SK-N-SH (cell line): ENCODE results near the gene UGT1A1. TPM values are rescaled to one million over a fixed set of nuclear protein-coding genes. Genes with fewer than 3 reads are reported as not detected.

Experiments used
- CTCF ChIA-PET: fragments of 300-600, 350-600 bp; formaldehyde crosslinking; extraction: SDS; loops from one replicate; lab custom pipeline; 2021; lab: Yijun Ruan, JAX
- POLR2A ChIA-PET: fragments of 350-600 bp; sonication (Branson Sonifier 250); formaldehyde crosslinking; extraction: SDS; loops from one replicate; lab custom pipeline; 2020; ENCODE audit warnings: antibody characterized with exemption, inconsistent platforms; lab: Yijun Ruan, JAX
- DNase-seq: peaks from one replicate; pipeline ENCODE4 v3.0.0; 2012
- H2AFZ ChIP-seq: fragments of 200-600 bp; sonication (generic); 2 replicates; pipeline ENCODE4 v1.8.1; 2016; ENCODE audit warnings: antibody characterized with exemption, mild to moderate bottlenecking, low read depth
- H3F3A ChIP-seq: fragments of 200-600 bp; sonication (generic); replicated peaks from 2 replicates; pipeline ENCODE3; 2016; ENCODE audit warnings: antibody characterized with exemption, mild to moderate bottlenecking; ENCODE audit not compliant: insufficient read depth
- H3K27ac ChIP-seq, 2 experiments: fragments of 200-500 bp in 1 of 2; fragments of 200-600 bp in 1 of 2; sonication (Bioruptor generic) in 1 of 2; sonication (generic), shearing (Covaris generic) in 1 of 2; 2 replicates each; pipeline versions ENCODE4 v1.5.1 to v1.6.1; 2014 to 2016; ENCODE audit warnings: low read depth in 2 of 2, inconsistent platforms in 1 of 2, low read length in 1 of 2, mild to moderate bottlenecking in 1 of 2, mixed read lengths in 1 of 2
- H3K27me3 ChIP-seq: fragments of 200-600 bp; sonication (generic), shearing (Covaris generic); 2 replicates; pipeline ENCODE4 v1.6.1; 2016; ENCODE audit warnings: mixed run types; ENCODE audit not compliant: insufficient read depth
- H3K36me3 ChIP-seq, 2 experiments: fragments of 200-500 bp in 1 of 2; fragments of 200-600 bp in 1 of 2; sonication (Bioruptor generic) in 1 of 2; sonication (generic) in 1 of 2; replicated peaks in 1 of 2; 2 replicates each; pipeline versions ENCODE3 to v1.5.1; 2014 to 2016; ENCODE audit warnings: low read length in 1 of 2, mild to moderate bottlenecking in 1 of 2; ENCODE audit not compliant: insufficient read depth in 2 of 2, control insufficient read depth in 1 of 2
- H3K4me1 ChIP-seq, 2 experiments: fragments of 200-500 bp in 1 of 2; fragments of 200-600 bp in 1 of 2; sonication (Bioruptor generic) in 1 of 2; sonication (generic), shearing (Covaris generic) in 1 of 2; 2 replicates each; pipeline versions ENCODE4 v1.5.1 to v1.6.1; 2014 to 2016; ENCODE audit warnings: low read depth in 1 of 2, low read length in 1 of 2, mixed run types in 1 of 2; ENCODE audit not compliant: insufficient read depth in 2 of 2, control insufficient read depth in 1 of 2
- H3K4me2 ChIP-seq: fragments of 200-600 bp; sonication (generic), shearing (Covaris generic); 2 replicates; pipeline ENCODE4 v1.6.1; 2017; ENCODE audit warnings: mixed run types
- H3K4me3 ChIP-seq, 2 experiments: fragments of 200-500 bp in 1 of 2; fragments of 200-600 bp in 1 of 2; sonication (Bioruptor generic) in 1 of 2; sonication (generic), shearing (Covaris generic) in 1 of 2; 2 replicates each; pipeline versions ENCODE4 v1.5.1 to v1.8.1; 2014 to 2016; ENCODE audit warnings: low read depth in 2 of 2, inconsistent platforms in 1 of 2, low read length in 1 of 2, mild to moderate bottlenecking in 1 of 2, mixed read lengths in 1 of 2, moderate library complexity in 1 of 2
- H3K79me2 ChIP-seq: fragments of 200-600 bp; sonication (generic); 2 replicates; pipeline ENCODE4 v1.8.1; 2017; ENCODE audit warnings: mild to moderate bottlenecking; ENCODE audit not compliant: insufficient read depth
- H3K9ac ChIP-seq: fragments of 200-600 bp; sonication (generic); 2 replicates; pipeline ENCODE4 v1.6.1; 2017; ENCODE audit warnings: mixed run types
- H3K9me2 ChIP-seq: fragments of 200-600 bp; sonication (generic); 2 replicates; pipeline ENCODE4 v1.6.1; 2017; ENCODE audit warnings: mixed run types
- H3K9me3 ChIP-seq: fragments of 200-600 bp; sonication (generic); 2 replicates; pipeline ENCODE4 v1.6.1; 2017; ENCODE audit warnings: mixed run types, mild to moderate bottlenecking, moderate library complexity
- H4K20me1 ChIP-seq: fragments of 200-600 bp; sonication (generic); 2 replicates; pipeline ENCODE4 v1.6.1; 2017; ENCODE audit warnings: mild to moderate bottlenecking, mixed run types; ENCODE audit not compliant: insufficient read depth
- CHD2 ChIP-seq: fragments of 150-350 bp; IDR thresholded peaks from 2 replicates; pipeline ENCODE4 v1.6.1; 2018; ENCODE audit warnings: low read length; ENCODE audit not compliant: partially characterized antibody
- FOXJ3 ChIP-seq: sonication (generic); formaldehyde crosslinking; IDR thresholded peaks from 2 replicates; pipeline ENCODE4 v1.5.1; 2020; ENCODE audit warnings: mild to moderate bottlenecking, missing genetic modification reagents
- GABPA ChIP-seq: IDR thresholded peaks from 2 replicates; pipeline ENCODE4 v1.4.0; 2012; ENCODE audit warnings: low read depth, mild to moderate bottlenecking
- GATA2 ChIP-seq: sonication (generic); formaldehyde crosslinking; IDR thresholded peaks from 2 replicates; pipeline ENCODE4 v1.5.0; 2020; ENCODE audit warnings: mild to moderate bottlenecking, missing genetic modification reagents
- JUND ChIP-seq: IDR thresholded peaks from 2 replicates; pipeline ENCODE4 v1.4.0; 2012
- MEF2A ChIP-seq: IDR thresholded peaks from 2 replicates; pipeline ENCODE4 v1.4.0; 2012; ENCODE audit warnings: low read depth, borderline replicate concordance
- NRF1 ChIP-seq: IDR thresholded peaks from 2 replicates; pipeline ENCODE4 v1.6.1; 2012; ENCODE audit warnings: low read depth, mild to moderate bottlenecking, low read length
- RAD21 ChIP-seq: IDR thresholded peaks from 2 replicates; pipeline ENCODE4 v1.6.1; 2012; ENCODE audit warnings: mild to moderate bottlenecking, low read length
- RCOR1 ChIP-seq: fragments of 150-350 bp; IDR thresholded peaks from 2 replicates; pipeline ENCODE4 v1.6.1; 2017; ENCODE audit warnings: antibody characterized with exemption, low read length
- RFX5 ChIP-seq: IDR thresholded peaks from 2 replicates; pipeline ENCODE4 v1.6.1; 2012; ENCODE audit warnings: mild to moderate bottlenecking, improper control_type of control experiment, low read length
- RXRA ChIP-seq: IDR thresholded peaks from 2 replicates; pipeline ENCODE4 v1.4.0; 2012; ENCODE audit warnings: low read depth, mild to moderate bottlenecking, borderline replicate concordance
- SIN3A ChIP-seq: IDR thresholded peaks from 2 replicates; pipeline ENCODE4 v1.6.1; 2012; ENCODE audit warnings: low read depth, mild to moderate bottlenecking, low read length, moderate library complexity, borderline replicate concordance
- TAF1 ChIP-seq: IDR thresholded peaks from 2 replicates; pipeline ENCODE4 v1.6.1; 2012; ENCODE audit warnings: low read depth, mild to moderate bottlenecking, low read length, moderate library complexity, borderline replicate concordance
- WGBS: methylation state at CpG from one replicate; pipeline ENCODE4 v1.1.6; 2017; ENCODE audit warnings: low lambda C conversion rate; 5-methylcytosine and 5-hydroxymethylcytosine counted together
- polyA plus RNA-seq, 3 experiments: library from polyadenylated mRNA; depleted of rRNA; stranded (reverse); fragments of >200 nt; gene quantifications; 2 replicates each; pipeline ENCODE4 v1.2.3, GENCODE V29; 2012
- TF ChIP-seq, protein P1 (sequence below): IDR thresholded peaks from 2 replicates; pipeline ENCODE4 v1.4.0; 2012; ENCODE audit warnings: low read depth
- TF ChIP-seq, protein P2 (sequence below): fragments of 200-600 bp; sonication (generic); IDR thresholded peaks from 2 replicates; pipeline ENCODE4 v1.6.1; 2017; ENCODE audit warnings: antibody characterized with exemption, mild to moderate bottlenecking, moderate library complexity
- TF ChIP-seq, protein P3 (sequence below): IDR thresholded peaks from 2 replicates; pipeline ENCODE4 v1.4.0; 2012; ENCODE audit warnings: low read depth, borderline replicate concordance
- TF ChIP-seq, protein P4 (sequence below): fragments of 150-350 bp; IDR thresholded peaks from 2 replicates; pipeline ENCODE4 v1.6.1; 2016; ENCODE audit warnings: mild to moderate bottlenecking, low read depth, low read length
- TF ChIP-seq, protein P5 (sequence below): IDR thresholded peaks from 2 replicates; pipeline ENCODE4; 2012
- TF ChIP-seq, protein P6 (sequence below): IDR thresholded peaks from 2 replicates; pipeline ENCODE4 v1.4.0; 2012; ENCODE audit warnings: low read depth, borderline replicate concordance
- TF ChIP-seq, protein P7 (sequence below): fragments of 150-350 bp; IDR thresholded peaks from 2 replicates; pipeline ENCODE4 v1.6.1; 2017; ENCODE audit warnings: antibody characterized with exemption, low read length, low read depth, borderline replicate concordance

UGT1A1 gene
- polyA plus RNA-seq, 1 of the 3 experiments (the other 2 are of a cell fraction), result not detected

DNA sequence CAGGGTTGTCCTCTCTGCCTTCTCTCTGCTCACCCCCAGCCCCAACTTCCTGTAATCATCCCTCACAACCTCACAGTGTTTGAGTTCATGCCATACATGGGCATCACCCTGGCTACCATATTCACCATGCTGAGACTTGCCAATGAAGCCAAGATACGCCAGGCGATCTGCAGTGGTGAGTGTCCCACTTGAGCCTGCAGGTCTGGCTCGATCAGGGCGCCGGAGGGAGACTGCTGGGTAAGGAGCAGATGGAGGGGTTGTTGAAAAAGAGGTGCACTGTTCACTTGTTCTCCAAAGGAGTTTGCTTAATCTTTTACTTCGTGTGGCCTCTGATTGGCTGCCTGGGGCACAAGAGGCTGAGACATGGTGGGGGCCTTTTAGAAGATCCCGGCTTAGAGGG is 32.6 kb downstream of the UGT1A1 start:
- no peaks in the 10 kb centered on the region for H3F3A ChIP-seq
- no peaks in the 10 kb centered on the region for H3K27me3 ChIP-seq
- H4K20me1 ChIP-seq, result no peaks in the 10 kb centered on the region
- H3K9me3 ChIP-seq, result no peaks in the 10 kb centered on the region
- no peak overlapping the region for H3K27ac ChIP-seq
- H3K9ac ChIP-seq, result no peak overlapping the region
- ChIA-PET POLR2A (no interaction called here), CTCF (no interaction called here)
- H3K4me2 ChIP-seq, result no peak overlapping the region
- H3K79me2 ChIP-seq, result no peaks in the 10 kb centered on the region
- TF ChIP-seq, protein P1, sequence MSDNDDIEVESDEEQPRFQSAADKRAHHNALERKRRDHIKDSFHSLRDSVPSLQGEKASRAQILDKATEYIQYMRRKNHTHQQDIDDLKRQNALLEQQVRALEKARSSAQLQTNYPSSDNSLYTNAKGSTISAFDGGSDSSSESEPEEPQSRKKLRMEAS, result no peak
- TF ChIP-seq FOXJ3 (CRISPR knock-in tag) (no peak), GATA2 (CRISPR knock-in tag) (no peak), RAD21 (no peak), CHD2 (no peak), JUND (no peak), MEF2A (no peak), RFX5 (no peak), NRF1 (no peak), RXRA (no peak), TAF1 (no peak), GABPA (no peak), SIN3A (no peak), RCOR1 (no peak)
- TF ChIP-seq, protein P2, sequence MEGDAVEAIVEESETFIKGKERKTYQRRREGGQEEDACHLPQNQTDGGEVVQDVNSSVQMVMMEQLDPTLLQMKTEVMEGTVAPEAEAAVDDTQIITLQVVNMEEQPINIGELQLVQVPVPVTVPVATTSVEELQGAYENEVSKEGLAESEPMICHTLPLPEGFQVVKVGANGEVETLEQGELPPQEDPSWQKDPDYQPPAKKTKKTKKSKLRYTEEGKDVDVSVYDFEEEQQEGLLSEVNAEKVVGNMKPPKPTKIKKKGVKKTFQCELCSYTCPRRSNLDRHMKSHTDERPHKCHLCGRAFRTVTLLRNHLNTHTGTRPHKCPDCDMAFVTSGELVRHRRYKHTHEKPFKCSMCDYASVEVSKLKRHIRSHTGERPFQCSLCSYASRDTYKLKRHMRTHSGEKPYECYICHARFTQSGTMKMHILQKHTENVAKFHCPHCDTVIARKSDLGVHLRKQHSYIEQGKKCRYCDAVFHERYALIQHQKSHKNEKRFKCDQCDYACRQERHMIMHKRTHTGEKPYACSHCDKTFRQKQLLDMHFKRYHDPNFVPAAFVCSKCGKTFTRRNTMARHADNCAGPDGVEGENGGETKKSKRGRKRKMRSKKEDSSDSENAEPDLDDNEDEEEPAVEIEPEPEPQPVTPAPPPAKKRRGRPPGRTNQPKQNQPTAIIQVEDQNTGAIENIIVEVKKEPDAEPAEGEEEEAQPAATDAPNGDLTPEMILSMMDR, result no peak
- TF ChIP-seq, protein P3, sequence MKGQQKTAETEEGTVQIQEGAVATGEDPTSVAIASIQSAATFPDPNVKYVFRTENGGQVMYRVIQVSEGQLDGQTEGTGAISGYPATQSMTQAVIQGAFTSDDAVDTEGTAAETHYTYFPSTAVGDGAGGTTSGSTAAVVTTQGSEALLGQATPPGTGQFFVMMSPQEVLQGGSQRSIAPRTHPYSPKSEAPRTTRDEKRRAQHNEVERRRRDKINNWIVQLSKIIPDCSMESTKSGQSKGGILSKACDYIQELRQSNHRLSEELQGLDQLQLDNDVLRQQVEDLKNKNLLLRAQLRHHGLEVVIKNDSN, result no peak
- TF ChIP-seq, protein P4, sequence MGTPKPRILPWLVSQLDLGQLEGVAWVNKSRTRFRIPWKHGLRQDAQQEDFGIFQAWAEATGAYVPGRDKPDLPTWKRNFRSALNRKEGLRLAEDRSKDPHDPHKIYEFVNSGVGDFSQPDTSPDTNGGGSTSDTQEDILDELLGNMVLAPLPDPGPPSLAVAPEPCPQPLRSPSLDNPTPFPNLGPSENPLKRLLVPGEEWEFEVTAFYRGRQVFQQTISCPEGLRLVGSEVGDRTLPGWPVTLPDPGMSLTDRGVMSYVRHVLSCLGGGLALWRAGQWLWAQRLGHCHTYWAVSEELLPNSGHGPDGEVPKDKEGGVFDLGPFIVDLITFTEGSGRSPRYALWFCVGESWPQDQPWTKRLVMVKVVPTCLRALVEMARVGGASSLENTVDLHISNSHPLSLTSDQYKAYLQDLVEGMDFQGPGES, result no peak
- TF ChIP-seq, protein P5, sequence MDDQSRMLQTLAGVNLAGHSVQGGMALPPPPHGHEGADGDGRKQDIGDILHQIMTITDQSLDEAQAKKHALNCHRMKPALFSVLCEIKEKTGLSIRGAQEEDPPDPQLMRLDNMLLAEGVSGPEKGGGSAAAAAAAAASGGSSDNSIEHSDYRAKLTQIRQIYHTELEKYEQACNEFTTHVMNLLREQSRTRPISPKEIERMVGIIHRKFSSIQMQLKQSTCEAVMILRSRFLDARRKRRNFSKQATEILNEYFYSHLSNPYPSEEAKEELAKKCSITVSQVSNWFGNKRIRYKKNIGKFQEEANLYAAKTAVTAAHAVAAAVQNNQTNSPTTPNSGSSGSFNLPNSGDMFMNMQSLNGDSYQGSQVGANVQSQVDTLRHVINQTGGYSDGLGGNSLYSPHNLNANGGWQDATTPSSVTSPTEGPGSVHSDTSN, result no peak
- TF ChIP-seq, protein P6, sequence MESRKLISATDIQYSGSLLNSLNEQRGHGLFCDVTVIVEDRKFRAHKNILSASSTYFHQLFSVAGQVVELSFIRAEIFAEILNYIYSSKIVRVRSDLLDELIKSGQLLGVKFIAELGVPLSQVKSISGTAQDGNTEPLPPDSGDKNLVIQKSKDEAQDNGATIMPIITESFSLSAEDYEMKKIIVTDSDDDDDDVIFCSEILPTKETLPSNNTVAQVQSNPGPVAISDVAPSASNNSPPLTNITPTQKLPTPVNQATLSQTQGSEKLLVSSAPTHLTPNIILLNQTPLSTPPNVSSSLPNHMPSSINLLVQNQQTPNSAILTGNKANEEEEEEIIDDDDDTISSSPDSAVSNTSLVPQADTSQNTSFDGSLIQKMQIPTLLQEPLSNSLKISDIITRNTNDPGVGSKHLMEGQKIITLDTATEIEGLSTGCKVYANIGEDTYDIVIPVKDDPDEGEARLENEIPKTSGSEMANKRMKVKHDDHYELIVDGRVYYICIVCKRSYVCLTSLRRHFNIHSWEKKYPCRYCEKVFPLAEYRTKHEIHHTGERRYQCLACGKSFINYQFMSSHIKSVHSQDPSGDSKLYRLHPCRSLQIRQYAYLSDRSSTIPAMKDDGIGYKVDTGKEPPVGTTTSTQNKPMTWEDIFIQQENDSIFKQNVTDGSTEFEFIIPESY, result no peak
- TF ChIP-seq, protein P7, sequence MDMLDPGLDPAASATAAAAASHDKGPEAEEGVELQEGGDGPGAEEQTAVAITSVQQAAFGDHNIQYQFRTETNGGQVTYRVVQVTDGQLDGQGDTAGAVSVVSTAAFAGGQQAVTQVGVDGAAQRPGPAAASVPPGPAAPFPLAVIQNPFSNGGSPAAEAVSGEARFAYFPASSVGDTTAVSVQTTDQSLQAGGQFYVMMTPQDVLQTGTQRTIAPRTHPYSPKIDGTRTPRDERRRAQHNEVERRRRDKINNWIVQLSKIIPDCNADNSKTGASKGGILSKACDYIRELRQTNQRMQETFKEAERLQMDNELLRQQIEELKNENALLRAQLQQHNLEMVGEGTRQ, result no peak
- 83% methylated on average over 7 of the region's 7 CpGs for WGBS
- H2AFZ ChIP-seq, result no peak overlapping the region
- H3K36me3 ChIP-seq, result no peaks in the 10 kb centered on the region
- no peaks in the 10 kb centered on the region for H3K4me1 ChIP-seq
- no peak overlapping the region for H3K4me3 ChIP-seq
- DNase-seq, result no peak
- no peaks in the 10 kb centered on the region for H3K9me2 ChIP-seq
